Peyer's patch (tissue), 4 donors: ENCODE measurements around the gene SPHK1.

Source experiments
- CTCF ChIP-seq, 6 experiments: fragments of 450-650 bp in 4 of 6; fragments of 200-600 bp in 2 of 6; sonication (generic) in 1 of 6; IDR thresholded peaks; one replicate each; pipeline ENCODE4 v1.5.1; 2017 to 2019; ENCODE audit warnings: antibody characterized with exemption in 6 of 6, mild to moderate bottlenecking in 3 of 6, moderate library complexity in 1 of 6
- POLR2A ChIP-seq, 2 donors: fragments of 450-650 bp; IDR thresholded peaks; one replicate each; pipeline ENCODE4 v1.5.1; 2017; ENCODE audit warnings: antibody characterized with exemption in 2 of 2, mild to moderate bottlenecking in 2 of 2, moderate library complexity in 2 of 2

- TF ChIP-seq CTCF (IDR thresholded peaks at IDR 0.05): no peak
- TF ChIP-seq POLR2A (IDR thresholded peaks at IDR 0.05): no peak
Observed at GRCh38 chr17:76434870-76435269, 50.5 kb downstream of the SPHK1 start.
